ENCODE results near the gene KIAA0513.

Gene KIAA0513

DNA sequence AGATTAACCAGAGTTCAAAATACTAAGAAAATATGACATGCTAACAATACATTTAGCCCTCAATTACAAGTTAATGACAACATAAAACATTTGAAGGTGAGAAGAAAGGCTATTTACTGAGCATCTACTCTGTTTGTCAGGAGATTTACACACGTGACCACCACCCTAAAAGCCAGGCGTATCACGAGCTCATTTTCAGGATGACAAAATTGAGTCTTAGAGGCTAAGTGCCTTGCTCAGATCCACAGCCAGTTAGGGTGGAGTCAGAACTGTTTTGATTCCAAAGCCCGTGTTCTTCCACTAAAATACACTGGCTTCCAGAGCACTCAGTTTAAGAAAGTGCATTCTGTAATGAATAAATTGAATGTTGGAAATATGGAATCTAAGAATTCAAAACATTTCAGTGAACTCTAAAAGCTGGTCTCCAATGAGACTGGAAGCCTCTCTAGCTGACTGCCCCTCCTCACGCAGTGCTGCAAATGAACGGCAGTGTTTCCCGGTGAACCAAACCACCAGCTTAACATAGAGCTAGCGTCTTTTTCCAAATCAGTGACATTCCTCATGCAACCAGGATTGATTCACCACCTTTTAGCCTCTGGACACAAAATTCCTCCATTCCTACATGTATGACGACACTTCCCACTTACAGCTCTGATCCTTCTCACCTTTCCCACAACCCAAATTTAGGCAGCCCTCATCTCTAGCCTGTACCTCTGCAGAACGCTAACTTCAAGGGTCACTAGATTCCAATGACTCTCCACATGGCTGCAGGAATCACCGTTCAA, 22.1 kb upstream of the KIAA0513 start:
- no peak for DNase-seq

DNA sequence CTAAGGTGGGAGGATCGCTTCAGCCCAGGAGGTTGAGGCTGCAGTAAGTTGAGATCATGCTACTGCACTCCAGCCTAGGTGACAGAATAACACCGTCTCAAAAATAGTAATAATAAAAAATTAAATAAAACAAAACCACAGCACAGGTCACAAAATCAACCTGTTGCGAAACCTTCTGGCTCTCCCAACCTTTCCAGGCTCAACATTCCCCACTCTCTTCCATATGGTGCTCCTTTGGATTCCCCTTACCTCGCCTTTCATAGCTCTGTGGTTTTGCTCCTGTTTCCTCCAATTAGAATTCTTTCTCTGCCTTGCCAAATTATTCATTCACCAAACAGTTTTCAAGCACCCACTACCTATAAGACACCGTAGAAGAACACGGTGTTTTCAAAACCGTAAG, 21.0 kb upstream of the KIAA0513 start:
- DNase-seq = no peak

DNA sequence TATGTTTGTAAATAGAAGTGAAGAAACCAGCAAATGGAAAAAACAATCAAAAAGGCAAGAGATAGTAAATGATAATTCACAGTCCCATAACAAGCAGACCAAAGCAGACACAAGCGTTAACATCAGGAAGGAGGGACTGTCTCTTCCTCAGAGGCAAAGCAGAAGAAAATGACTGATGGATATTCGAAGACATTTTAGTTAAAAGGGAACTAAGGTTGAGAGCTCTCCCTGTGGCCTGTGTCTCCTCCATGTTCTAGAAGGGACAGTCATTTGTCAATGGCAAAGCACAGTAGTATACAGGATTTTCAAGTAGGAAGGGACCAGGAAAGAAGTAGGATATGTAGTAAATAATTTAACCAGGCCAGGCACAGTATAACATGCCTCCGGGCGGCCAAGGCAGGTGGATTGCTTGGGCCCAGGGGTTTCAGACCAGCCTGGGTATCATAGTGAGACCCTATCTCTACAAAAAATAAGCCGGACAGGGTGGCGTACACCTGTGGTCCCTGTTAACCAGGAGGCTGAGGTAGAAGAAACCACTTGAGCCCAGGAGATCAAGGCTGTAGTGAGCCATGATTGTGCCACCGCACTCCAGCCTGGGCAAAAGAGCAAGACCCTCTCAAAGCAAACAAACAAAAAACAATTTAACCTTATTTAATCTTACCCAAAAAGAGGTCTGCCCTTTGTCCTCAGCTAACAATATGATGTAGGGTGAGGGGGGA, 19.9 kb upstream of the KIAA0513 start:
- DNase-seq = no peak

DNA sequence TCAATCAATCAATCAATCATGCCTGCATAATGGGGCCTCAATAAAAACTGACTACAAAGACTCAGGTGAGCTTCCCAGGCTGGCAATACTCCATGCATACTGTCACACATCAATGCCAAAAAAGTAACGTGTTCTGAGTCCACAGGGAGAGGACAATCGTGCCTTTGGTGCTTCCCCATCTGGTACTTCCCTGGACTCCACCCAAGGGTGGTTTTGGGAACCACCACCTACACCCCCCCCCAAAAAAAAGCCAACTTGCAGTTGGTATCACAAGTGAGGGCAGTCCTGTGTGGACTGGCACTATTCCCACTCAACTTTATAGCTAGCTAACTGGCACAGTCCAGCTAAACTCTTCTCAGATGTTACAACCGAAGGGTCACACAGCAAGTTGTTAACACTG, 19.3 kb upstream of the KIAA0513 start:
- DNase-seq = no peak

DNA sequence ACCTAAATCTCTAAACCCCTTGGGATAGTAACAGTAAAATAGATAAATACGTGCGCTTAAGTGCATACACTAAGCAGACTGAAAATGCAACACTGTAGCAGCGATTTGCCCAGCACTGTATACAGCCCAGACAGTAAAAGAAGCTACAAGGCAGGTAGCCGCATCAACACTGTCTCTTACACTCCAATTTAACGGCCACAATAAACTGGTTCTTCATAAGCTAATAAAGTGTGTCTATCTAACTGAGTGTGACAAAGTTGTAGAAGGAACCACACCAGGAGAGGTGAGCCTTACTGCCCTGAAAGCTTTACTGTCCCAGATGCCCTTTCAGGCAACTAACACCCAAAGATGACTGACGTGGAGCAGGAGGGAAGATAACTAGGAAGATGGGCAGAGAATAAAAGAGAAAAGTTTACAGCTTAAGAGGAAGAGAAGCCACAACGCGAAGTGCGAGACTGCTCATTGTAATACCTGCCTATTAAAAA, 17.1 kb upstream of the KIAA0513 start:
- DNase-seq = no peak

DNA sequence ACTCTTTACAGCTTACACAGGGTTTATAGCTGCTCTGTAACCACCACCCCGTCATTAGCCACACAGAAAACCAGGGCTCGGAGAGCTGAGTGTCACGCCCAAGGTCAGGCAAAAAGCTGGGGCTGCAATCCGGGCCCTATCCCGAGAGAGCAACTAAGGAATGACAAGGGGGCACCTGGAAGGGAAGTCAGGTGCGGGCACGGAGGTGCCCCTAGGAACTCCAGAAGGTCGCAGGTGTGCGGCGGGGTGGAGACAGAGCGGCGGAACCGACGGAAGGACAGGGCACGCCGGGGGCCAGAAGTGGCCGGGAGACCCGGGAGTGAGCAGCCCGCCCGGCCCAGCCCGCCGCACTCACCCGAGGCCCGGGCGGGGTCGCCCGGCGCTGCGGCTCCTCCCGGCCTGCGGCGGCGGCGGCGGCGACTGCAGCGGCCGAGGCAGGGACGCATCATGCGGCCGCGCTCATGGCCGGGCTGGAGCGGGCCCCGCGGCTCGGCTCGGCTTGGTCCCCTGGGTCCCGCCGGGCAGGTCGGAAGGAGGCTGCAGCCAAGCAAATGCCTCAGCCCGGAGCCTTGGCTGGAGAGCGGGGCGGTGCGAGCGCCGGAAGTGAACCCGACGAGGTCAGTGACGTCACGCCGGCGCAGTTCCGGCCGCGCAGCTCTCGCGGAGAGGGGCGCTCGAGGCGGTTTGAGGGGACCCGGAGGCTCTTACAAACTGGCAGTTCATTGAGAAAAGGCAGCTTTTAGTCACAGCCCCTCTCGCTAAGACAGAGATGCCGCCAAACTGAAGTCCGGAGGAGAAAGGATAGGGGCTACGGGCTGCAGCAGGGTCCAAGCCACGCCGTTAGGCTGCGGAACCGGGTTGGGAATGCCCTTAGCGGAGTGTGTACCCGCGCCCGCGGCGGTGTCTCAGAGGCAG, 16.4 kb upstream of the KIAA0513 start, which contains the start of gene ZDHHC7:
Gene ZDHHC7, minus strand, starts transcription at position 605 of the 915 bp plus-strand sequence. CDS start 20,917 bp downstream, outside the sequence.
- peak; percentile 66 for DNase-seq

DNA sequence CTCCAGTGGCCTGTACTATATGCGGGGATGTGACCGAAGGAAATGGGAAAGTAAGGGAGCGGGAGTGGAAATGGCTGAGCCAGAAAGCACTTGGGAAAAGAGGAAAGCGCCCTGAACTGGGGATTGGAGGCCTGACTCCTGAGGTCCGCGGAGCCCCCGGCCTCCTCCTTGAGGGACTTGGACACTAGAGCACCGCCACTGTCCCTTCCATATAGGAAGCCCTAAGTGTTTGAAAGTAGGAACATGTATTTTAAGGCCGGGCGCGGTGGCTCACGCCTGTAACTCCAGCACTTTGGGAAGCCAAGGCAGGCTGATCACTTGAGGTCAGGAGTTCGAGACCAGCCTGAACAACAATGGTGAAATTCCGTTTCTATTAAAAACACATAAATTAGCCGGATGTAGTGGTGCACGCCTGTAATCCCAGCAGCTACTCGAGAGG, 15.7 kb upstream of the KIAA0513 start:
- DNase-seq = no peak

DNA sequence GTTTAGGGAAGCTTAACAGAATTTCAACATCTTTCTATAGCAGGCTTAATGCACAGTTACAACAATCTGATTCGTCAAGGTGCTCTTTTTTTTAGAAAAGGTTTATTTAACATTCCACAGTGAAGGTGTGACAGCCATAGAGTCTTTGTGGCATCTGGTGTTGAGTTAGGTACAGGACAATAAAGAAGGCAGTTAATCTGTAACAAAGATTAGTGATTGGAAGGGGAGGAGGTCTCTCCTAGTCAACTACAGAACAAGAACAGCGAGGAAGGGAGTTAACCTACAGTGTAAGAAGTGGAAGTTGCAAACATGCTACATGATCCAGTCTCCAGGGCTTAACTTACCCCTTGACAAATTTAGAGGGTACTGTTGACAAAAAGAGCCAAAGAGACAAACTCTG, 13.3 kb upstream of the KIAA0513 start:
- no peak for DNase-seq

DNA sequence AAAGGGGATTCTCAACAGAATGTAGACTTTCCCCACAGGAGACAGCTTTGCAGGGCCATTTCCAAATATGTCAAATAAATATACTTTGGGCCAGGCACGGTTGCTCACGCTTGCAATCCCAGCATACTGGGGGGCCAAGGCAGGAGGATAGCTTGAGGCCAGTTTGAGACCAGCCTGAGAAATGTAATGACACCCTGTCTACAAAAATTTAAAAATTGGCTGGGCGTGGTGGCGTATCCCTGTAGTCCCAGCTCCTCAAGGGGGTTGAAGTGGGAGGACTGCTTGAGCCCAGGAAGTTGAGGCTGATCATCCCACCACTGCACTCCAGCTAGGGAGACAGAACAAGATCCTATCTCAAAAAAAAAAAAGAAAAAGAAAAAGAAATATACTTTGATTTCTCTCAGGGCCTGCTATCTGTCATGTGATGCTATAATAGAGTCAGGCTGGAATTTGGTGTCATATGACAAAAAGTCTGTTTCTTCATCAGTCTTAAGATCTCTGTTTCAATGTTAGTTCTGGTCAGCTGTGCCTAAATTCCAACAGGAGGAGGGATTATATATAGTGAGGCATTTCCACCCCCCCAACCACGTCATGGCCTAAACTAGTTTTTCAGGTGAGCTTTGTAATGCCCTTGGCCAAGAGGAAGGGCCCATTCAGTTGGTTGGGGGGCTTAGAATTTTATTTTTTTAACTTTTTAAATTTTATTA, 12.0 kb upstream of the KIAA0513 start:
- DNase-seq = no peak

DNA sequence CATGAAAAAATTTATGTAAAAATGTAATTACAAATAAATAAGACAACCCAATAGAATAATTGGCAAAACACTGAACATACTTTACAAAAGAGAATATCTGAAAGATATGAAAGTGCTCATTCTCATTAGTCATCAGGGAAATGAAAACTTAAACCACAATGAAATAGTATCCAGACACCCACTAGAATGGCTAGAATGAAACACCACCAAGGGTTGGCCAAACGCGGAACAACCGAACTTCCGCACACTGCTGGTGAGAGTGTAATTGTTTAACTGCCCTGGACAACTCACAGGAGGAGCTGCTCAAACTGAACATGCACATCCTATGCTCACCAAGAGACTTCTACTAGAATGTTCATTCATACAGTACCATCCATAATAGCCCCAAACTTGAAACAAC, 10.4 kb upstream of the KIAA0513 start:
- no peak for DNase-seq

DNA sequence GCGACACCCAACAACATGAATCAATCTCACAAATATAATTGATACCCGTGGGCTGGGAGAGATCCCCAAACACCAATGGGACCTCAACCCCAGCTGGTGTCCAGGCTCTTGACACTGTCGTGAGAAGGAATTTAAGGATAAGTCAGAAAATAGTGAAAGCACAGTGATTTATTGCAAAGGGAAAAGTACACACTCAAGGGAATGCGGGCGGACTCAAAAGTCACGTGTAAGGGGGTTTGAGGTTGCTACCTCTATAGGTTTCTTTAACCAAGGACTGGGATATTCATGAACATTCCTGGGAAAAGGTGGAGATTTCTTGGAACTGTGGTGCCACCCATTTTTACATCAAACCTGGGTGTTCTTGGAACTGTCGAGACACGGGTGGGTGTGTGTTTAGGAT, 10.0 kb upstream of the KIAA0513 start:
- DNase-seq = no peak

DNA sequence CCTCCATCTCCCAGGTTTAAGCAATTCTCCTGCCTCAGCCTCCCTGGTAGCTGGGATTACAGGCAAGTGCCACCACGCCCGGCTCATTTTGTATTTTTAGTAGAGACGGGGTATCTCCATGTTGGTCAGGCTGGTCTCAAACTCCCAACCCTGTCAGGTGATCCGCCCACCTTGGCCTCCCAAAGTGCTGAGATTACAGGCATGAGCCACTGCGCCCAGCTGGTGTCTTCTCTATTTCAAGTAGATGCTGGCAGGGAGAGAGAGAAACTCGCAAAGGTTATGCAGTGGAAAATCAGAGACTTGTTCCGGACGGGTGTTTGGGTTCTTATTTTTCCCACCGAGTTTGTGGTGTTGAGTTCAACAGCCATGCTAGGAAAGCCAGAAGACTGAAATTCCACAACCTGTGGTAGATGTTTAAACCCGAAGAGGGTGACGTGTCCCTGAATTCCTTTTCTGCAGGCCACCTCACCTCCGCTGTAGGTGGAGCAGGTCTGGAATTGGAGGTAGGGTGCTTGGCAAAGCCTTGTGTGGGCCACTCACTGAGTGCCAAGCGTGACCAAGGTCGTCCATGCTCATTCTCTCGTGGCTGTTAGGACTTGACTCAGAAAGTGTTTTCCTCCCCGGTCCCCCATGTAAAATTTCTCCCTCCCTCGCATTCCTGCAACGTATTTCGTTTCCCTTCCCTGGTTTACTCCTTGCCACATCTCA, 8.9 kb upstream of the KIAA0513 start:
- DNase-seq = no peak

DNA sequence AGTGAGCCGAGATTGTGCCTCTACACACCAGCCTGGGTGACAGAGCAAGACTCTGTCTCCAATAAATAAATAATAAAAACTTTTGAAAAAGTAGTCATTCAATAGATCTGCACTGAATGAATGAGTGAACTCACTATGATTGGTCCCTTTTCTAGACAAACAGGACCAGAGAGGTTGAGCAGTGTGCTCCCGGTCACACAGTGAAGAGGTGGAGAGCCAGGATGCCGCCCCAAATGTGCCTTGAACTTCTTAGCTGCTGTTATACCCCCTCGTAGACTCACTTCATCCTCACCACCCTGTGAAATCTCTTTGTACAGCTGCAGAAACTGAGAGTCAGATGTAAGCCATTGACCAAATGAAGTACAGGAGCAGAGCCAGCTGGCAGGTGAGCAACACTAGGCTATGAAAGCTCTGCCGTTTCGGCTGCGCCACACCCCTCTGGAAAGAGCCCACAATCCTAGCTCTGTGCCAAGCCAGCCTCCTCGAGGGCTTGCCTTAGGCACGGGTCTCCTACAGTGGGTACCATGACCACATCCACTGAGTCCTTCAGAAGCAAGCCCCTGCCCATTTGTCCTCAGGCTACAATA, 7.8 kb upstream of the KIAA0513 start:
- no peak for DNase-seq

DNA sequence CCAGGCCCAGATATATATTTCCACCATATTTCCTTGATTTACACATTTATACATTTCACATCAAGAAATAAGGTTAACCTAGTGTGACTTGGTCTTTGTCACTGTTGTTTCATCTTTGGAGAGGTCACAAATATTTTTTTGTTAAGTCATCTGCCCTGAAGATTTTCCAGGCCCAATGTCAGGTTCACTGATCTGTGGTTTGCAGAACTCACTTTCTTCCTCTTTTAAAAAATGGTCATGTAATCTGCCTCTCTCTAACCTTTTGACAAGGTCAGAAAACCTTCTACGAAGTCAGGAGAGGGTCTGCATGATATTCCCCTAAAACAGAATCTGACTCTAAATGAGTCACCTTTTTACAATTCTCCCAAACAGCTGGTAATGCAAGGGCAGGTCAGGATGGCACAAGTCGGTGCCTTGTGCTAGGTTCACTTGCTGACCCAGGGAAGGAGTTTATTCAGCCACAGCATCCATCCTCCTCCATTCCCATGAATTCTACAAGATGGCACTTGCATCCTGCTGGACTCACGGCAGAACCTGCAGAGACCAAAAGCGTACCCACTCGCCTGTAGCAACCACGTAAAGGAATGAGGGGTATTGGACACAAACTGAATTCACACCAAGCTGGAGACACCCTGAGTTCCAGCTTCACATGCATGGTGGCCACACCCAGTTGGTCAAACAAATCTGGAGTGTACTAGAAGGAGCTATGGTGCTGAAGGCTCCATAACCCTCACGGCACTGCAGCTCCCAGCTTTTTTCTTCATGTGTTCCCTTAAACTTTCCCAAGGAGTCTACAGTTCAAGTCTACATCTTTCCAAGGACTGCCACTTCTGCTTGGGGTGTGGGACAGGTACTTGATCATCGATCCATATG, 1.6 kb upstream of the KIAA0513 start:
- DNase-seq = no peak

DNA sequence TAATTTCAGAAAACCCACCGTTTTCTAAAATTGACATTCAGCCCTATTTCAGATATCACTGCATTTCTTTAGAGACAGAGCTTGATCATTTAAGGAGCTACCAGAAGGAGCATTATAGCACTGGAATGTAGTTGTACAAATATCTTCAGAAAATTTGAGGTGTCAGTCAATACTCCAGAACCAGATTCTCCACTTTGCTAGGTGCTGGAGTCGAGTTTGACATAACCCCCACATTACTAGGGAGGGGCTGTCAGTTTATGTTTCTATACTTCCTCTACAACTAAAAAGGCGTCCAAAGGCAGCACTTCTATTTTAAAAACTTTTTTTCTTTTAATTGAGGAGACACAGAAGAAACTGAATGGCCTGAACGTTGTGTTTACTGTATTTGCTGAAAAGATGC, 892 bp upstream of the KIAA0513 start:
- no peak for DNase-seq

DNA sequence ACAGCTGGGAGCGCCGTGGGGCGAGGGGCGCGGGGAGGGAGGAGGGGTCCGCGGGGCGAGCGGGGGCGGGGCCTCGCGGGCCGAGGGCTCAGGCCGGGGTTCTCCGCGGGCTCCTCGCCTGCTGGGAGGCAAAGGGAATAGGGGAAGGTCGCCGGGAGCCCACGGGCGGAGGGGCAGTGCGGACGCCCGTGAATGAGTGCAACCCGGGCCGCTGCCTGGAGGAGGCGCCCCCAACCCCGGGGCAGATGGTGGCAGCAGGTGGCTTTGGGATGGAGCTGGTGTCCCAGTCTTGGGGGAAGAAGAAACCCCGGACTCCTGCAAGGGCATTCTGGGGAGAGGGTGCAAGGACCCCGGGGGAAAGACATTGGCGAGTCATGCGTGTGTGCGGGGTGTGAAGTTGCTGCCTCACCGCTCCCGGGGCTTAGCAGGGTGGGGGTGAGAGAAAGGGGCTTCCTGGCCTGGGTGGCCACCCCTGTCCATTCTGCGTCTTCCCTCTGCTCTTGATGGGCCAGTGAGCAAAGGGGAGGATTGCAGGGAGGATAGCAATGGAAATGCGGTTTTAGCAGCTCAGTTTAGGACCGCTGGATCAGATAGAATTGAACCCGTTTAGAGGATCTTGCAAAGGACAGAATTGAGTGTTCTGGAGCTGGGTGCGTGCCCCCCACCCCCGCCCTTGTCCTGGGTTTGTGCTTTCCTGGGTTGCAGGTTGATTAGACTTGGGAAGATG, 526 bp downstream of the KIAA0513 start:
- no peak for DNase-seq

DNA sequence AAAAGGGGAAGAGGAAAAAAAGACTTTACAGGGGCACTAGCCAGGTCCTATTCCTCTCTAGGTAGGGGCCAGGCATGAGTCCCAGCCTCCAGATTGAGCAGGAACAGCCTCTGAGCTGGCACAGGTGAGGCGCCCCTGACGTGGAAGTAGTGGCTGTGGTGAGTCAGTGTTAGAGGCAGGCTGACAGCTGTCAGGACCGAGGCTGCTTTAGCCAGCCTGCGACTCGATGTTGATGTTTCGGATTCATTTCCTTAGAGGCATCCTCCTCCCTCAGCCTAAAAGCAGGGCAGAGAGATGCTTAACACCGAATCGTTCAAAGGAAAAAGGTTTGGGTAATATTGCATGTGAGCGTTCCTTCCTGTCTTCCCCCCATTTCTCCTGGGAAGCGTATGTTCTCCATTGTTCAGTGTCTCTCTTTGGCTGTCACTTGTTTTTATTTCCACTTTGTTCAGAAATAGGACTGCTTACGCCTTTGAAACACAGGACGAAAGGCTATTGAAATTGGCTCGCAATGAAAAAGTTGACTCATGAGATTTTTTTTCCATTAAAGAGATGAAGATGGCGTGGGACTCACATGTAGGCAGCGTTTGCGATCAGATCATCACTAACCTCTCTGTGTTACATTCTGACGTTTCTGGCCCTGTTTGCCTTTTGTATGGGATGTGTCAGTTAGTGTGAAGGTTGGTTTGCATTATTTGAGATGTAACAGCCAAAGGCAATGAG, 1.3 kb downstream of the KIAA0513 start:
- no peak for DNase-seq

DNA sequence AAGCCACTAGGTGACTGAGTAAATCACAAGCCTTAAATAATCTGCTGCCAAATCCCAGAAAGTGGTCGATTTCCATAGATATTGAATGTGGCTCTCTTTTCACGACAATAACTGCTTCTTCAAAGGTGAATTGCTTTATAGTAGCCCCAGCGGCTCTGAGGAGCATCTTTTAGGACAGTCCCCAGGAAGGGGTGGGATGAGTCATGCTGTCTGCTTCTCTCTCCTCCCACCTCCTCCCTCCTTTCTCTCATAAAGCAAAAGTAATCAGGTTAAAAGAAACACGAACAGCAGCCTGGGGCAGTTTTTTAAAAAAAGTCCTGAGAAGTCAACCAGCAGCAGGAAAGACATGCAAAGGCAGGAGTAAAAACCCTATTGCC, 1.8 kb downstream of the KIAA0513 start:
- no peak for DNase-seq

DNA sequence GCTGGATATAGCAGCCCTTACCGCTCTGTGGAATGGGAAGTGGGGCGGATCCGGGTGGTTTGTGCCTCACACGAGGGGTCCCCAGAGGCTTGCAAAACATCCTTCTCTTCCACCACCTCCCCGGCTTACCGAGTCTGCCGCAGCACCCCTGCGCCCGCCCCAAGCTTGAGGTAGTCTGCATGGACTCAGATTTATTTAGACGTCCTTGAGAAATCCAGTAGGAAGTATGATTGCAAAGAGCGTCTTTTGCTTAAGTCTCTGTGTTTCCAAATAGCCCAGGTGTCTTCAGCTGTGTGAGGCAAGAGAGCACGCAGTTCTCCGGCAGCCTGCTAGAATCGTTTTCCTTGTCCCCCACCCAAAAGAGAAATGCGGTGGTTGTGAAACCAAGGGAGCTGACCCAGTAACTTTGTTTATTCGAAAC, 2.4 kb downstream of the KIAA0513 start:
- no peak for DNase-seq
